Kidney glomerular epithelial cell (primary cell): ENCODE results near the gene CAMK2A.

Source experiments
- DNase-seq: peaks from one replicate; lab custom pipeline; 2025; lab: John Stamatoyannopoulos, UW

The CAMK2A gene

GRCh38 chr5:150184990-150185912 is 104.3 kb downstream of the CAMK2A start:
- no peak for DNase-seq

- no peak for DNase-seq
These were observed 105.6 kb downstream of the CAMK2A start for GRCh38 chr5:150184006-150184405.

GRCh38 chr5:150183436-150183835 is 106.1 kb downstream of the CAMK2A start:
- DNase-seq = no peak

- no peak for DNase-seq
These were observed 106.8 kb downstream of the CAMK2A start for GRCh38 chr5:150182774-150183173.

- no peak for DNase-seq
These were observed 107.6 kb downstream of the CAMK2A start for GRCh38 chr5:150181766-150182545.

GRCh38 chr5:150181027-150181426 is 108.5 kb downstream of the CAMK2A start:
- no peak for DNase-seq

- no peak for DNase-seq
These were observed 109.1 kb downstream of the CAMK2A start for GRCh38 chr5:150180241-150181026.

GRCh38 chr5:150179019-150179620 is 110.5 kb downstream of the CAMK2A start:
- no peak for DNase-seq

GRCh38 chr5:150178262-150178661 is 111.3 kb downstream of the CAMK2A start:
- no peak for DNase-seq

GRCh38 chr5:150177721-150178120 is 111.9 kb downstream of the CAMK2A start:
- DNase-seq = no peak

- no peak for DNase-seq
These were observed 112.7 kb downstream of the CAMK2A start for GRCh38 chr5:150176745-150177477.

- DNase-seq = peak; percentile 17
These were observed 114.0 kb downstream of the CAMK2A start for GRCh38 chr5:150175536-150175935.

- DNase-seq = no peak
These were observed 114.5 kb downstream of the CAMK2A start for GRCh38 chr5:150175076-150175475.

GRCh38 chr5:150174285-150174684 is 115.3 kb downstream of the CAMK2A start:
- DNase-seq = no peak

- DNase-seq = no peak
These were observed 116.4 kb downstream of the CAMK2A start for GRCh38 chr5:150173161-150173560.

- no peak for DNase-seq
These were observed 117.0 kb downstream of the CAMK2A start for GRCh38 chr5:150172556-150172955.

- DNase-seq = no peak
These were observed 117.4 kb downstream of the CAMK2A start for GRCh38 chr5:150172145-150172544.
